ENCODE results near the gene CACNA2D4. TPM values are rescaled to one million over a fixed set of nuclear protein-coding genes. Genes with fewer than 3 reads are reported as not detected.
A peak's percentile ranks its signal among the peaks of the same experiment; 100 is the strongest.

Gene CACNA2D4
- total RNA-seq, 1 donor from 2014 or later, result not detected

GRCh38 chr12:1873531-1874510 is 44.6 kb downstream of the CACNA2D4 start:
- no peak for TF ChIP-seq CTCF (IDR thresholded peaks at IDR 0.05)
- H3K4me1 Mint-ChIP-seq (ENCODE audit: unreplicated experiment), result no peaks in the 10 kb centered on the region
- DNase-seq (ENCODE audit: extremely low spot score, unreplicated experiment), result peak; percentile 65

GRCh38 chr12:1872448-1872847 is 46.0 kb downstream of the CACNA2D4 start:
- no peak for TF ChIP-seq CTCF (IDR thresholded peaks at IDR 0.05)
- Mint-ChIP-seq H3K36me3 (ENCODE audit: unreplicated experiment) (no peaks in the 10 kb centered on the region), H3K9me3 (ENCODE audit: unreplicated experiment) (peaks cover 9% of the 10 kb centered on the region), H3K4me1 (ENCODE audit: unreplicated experiment) (no peaks in the 10 kb centered on the region), H3K27ac (ENCODE audit: unreplicated experiment) (no peak overlapping the region), H3K27me3 (ENCODE audit: unreplicated experiment) (peaks cover 75% of the 10 kb centered on the region), H3K4me3 (ENCODE audit: unreplicated experiment) (no peak overlapping the region)
- peak; percentile 78 for DNase-seq (ENCODE audit: extremely low spot score, unreplicated experiment)

More at GRCh38 chr12:1873531-1874510, 44.6 kb downstream of the CACNA2D4 start:
- Mint-ChIP-seq H3K9me3 (ENCODE audit: unreplicated experiment) (peaks cover 5% of the 10 kb centered on the region), H3K36me3 (ENCODE audit: unreplicated experiment) (no peaks in the 10 kb centered on the region), H3K4me3 (ENCODE audit: unreplicated experiment) (no peak overlapping the region), H3K27ac (ENCODE audit: unreplicated experiment) (no peak overlapping the region), H3K27me3 (ENCODE audit: unreplicated experiment) (peaks cover 70% of the 10 kb centered on the region)

- H3K27me3 Mint-ChIP-seq (ENCODE audit: unreplicated experiment), result peaks cover 75% of the 10 kb centered on the region
- H3K4me1 Mint-ChIP-seq (ENCODE audit: unreplicated experiment), result no peaks in the 10 kb centered on the region
- no peak overlapping the region for H3K4me3 Mint-ChIP-seq (ENCODE audit: unreplicated experiment)
- peaks cover 9% of the 10 kb centered on the region for H3K9me3 Mint-ChIP-seq (ENCODE audit: unreplicated experiment)
- DNase-seq (ENCODE audit: extremely low spot score, unreplicated experiment), result no peak
- H3K36me3 Mint-ChIP-seq (ENCODE audit: unreplicated experiment), result no peaks in the 10 kb centered on the region
- no peak overlapping the region for H3K27ac Mint-ChIP-seq (ENCODE audit: unreplicated experiment)
- TF ChIP-seq CTCF (IDR thresholded peaks at IDR 0.05), result no peak
Measured at GRCh38 chr12:1872001-1872400, 46.5 kb downstream of the CACNA2D4 start.

- Mint-ChIP-seq H3K4me3 (ENCODE audit: unreplicated experiment) (no peak overlapping the region), H3K4me1 (ENCODE audit: unreplicated experiment) (no peaks in the 10 kb centered on the region), H3K9me3 (ENCODE audit: unreplicated experiment) (peaks cover 9% of the 10 kb centered on the region), H3K27me3 (ENCODE audit: unreplicated experiment) (peaks cover 75% of the 10 kb centered on the region), H3K36me3 (ENCODE audit: unreplicated experiment) (no peaks in the 10 kb centered on the region), H3K27ac (ENCODE audit: unreplicated experiment) (no peak overlapping the region)
- peak; percentile 48 for DNase-seq (ENCODE audit: extremely low spot score, unreplicated experiment)
- TF ChIP-seq CTCF (IDR thresholded peaks at IDR 0.05), result no peak
Measured at GRCh38 chr12:1870998-1871917, 47.2 kb downstream of the CACNA2D4 start.

All from osteocyte (in vitro differentiated cells).